Stimulated activated CD4-positive, alpha-beta T cell treated with anti-CD3 and anti-CD28 coated beads, TNF-alpha, amount 100 ng/mL, for 4 hours (primary cell): ENCODE results near the gene GALNT14.
"Not testable (repeated sequence)": the region's sequence is repeated elsewhere in the genome, so short reads cannot be mapped to it uniquely, and the experiment has no call there.

Source experiments
- DNase-seq, 3 experiments: peaks; one replicate each; pipeline ENCODE4 v3.0.0-alpha.2; 2020; ENCODE audit warnings: low read depth in 3 of 3

GALNT14 gene

DNA sequence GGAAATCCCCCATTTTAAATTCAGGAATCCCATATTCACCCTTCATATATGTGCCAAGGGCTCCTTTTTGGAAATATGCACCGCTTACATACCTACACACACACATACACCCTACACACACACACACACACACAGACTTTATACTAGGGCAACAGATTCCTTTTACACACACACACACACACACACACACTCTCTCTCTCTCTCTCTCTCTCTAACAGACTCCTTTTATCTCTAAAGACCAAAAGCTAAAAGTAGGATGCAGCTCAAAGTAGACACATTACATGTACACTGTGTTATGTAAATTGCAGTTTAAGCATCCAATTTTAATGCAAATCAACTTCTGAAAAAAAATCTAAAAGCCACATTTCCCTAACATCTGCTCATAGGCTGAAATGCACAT, 200.0 kb downstream of the GALNT14 start:
- DNase-seq = no peak

GRCh38 chr2:30936977-30937376, 201.3 kb downstream of the GALNT14 start:
- DNase-seq = no peak

- no peak for DNase-seq
Observed at GRCh38 chr2:30935795-30936194, 202.4 kb downstream of the GALNT14 start.

DNA sequence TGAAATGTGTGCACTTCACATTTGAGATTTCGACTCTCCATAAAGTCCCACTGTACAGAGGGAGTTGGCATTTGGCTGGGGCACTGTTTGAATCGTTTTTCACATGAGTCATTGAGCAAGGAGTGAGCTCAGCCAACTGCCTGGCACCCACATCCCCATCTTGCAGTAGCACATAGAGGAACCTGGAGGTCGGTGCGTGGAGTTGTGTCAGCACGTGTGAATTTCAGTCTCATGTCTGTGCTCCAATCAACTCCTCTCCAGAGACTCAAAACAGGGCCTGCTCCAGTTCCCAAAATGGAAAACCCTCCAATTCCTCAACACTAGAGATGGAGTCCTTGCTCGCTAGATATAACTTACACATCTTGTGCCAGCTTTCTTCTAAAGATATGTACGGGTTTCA, 204.2 kb downstream of the GALNT14 start:
- no peak for DNase-seq

- no peak for DNase-seq
Observed at GRCh38 chr2:30933496-30933895, 204.7 kb downstream of the GALNT14 start.

- no peak for DNase-seq
Observed at GRCh38 chr2:30932870-30933269, 205.4 kb downstream of the GALNT14 start.

GRCh38 chr2:30931841-30932407, 206.3 kb downstream of the GALNT14 start:
- no peak for DNase-seq

- DNase-seq = no peak
Observed at GRCh38 chr2:30930716-30931115, 207.5 kb downstream of the GALNT14 start.

- DNase-seq = no peak
Observed at GRCh38 chr2:30927465-30928075, 210.7 kb downstream of the GALNT14 start.

DNA sequence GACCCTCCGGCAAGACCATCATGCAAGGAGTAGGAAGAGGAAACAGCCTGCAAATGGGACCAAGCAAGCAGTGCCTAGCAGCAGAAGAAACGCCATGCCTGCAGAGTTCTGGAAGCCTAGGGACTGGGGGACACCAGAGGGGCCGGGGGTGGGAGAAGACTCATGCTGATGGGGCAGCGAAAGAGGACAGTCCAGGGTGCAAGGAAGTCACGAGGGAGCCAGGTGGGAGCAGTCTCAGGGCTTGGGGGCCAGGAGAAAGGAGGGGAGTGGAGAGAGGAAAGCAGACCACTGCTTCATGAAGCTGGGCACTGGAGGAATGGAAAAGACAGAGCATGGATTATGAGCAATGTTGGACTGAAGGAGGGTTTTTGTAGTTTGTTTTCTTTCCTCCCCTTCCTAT, 211.6 kb downstream of the GALNT14 start:
- no peak for DNase-seq

DNA sequence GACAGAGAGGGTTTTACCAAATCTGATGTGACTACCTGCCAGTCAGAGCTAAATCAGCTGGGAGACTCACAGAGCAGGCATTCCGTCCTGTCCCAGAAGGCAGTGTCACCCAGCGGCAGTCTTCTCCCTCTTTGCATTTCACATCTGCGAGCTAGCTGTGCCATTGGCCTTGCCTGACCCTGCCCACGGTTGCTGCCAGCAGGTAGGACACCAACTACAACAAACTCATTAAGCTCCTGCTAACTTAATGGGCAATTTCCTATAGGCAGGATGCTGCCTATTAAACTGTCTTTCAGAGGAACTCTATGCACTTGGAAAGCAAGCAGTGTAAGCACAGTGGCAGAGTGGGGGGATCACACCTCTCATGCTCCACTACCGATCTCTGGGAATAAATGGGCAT, 214.6 kb downstream of the GALNT14 start:
- DNase-seq = no peak

DNA sequence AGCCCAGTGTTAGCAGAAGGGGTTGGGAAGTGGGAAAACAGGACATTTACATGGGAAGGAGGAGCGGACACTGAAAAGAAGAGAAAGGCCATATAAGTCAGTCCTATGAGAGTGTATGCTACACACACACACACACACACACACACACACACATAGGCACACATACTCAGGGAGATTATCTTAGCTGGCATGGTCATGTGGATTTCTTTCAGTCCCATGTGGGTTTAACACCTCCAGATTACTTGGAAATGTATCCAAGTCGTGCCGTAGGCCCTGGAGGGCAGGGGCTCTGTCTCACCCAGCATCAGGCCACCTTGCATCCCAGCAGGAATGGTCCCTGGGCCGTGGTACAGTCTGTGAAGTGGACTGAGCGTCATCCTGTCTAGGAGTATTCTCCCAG, 217.7 kb downstream of the GALNT14 start:
- DNase-seq = no peak

DNA sequence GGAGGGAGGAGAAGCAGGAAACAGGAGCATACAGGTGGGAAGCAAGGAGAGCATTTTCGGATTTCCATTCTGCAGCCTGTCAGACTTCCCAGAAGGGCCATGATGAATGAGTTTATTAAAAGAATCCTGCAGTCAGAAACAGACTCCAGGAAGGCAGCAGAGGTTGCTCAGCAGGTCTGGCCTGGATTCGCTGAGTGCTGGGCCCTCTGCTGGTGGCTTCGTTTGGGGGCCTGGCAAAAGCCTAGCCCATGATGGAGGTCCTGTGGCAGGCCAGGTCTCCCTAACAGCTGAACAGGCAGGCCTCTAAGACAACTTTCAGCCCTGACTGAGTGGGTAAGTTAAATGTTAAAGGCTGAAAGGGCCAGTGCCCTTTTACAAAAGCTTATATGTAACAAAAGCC, 222.8 kb downstream of the GALNT14 start:
- DNase-seq = no peak

DNA sequence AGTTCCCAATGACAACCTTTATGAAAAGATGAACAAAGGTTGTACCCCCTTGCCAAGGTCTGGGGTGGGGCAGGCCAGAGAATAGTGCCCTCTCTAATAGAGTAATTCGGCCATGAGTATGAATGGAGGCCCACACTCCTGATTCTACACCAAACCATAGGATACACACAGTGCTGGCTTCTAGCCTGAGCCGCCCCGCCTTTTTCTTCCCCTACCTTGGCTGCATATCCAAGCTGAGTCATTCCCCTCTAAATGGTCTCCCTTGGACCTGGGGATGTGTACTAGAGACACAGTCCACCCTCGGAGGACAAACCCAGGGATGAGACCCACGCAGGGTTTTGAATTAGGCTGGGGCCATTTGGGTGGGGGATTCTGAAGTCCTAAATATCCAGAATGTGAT, 223.8 kb downstream of the GALNT14 start:
- DNase-seq = no peak

DNA sequence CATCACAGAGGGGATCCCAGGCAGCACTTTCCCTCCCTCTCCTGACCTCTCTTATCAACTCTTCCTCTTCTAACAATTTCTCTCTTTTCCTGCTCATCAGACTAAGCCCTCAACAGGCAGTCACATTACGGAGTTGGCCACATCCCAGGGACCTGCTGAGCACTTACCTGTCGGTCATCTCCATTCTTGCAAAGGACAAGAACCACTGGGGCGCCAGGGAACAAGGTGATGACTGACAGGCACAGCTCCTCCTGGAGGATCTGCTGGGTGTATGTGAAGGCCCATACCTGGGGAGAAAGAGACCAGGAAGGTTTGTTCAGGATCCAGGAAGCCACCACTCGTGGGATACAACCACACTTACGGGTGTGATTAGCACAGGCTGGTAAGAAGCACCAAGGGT, 226.2 kb downstream of the GALNT14 start:
- no peak for DNase-seq

DNA sequence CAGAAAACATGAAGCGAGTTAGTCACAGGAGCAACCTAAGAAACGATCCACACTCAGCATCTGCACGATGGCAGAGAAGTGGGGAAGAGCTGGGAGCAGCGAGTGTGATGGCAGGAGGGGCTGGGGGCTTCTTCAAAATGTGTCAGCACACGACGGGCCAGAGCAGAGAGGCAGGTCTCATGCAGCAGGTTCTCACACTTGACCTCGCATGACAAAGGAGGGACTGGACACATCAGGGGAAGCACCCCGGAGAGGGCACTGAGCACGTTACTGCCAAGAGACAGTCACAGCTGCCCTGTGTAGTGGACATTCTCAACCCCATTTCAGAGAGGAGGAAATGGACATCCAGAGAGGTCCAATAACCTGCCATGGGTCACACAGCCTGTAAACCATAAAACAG, 226.9 kb downstream of the GALNT14 start:
- no peak for DNase-seq

DNA sequence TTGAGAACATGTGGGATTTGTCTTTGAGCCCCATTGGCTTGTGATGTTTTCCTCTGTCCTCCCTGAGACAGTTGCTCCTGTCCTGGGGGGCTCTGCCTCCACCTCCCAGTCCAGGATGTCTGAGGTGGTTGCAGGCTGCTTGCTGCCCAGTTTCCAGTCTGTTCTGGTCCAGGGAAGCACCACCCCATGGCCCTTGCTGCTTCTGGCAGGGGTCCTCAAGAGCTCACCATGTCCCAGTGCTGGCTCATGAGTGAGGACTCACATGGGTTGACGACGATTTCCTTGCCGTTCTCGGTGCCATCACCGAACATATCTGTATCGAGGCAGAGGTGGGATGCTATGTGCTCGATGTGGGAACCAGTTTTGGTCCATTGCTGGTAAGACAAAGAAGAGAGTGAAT, 227.6 kb downstream of the GALNT14 start:
- no peak for DNase-seq

GRCh38 chr2:30904437-30904836, 233.8 kb downstream of the GALNT14 start:
- not testable (repeated sequence) for DNase-seq

DNA sequence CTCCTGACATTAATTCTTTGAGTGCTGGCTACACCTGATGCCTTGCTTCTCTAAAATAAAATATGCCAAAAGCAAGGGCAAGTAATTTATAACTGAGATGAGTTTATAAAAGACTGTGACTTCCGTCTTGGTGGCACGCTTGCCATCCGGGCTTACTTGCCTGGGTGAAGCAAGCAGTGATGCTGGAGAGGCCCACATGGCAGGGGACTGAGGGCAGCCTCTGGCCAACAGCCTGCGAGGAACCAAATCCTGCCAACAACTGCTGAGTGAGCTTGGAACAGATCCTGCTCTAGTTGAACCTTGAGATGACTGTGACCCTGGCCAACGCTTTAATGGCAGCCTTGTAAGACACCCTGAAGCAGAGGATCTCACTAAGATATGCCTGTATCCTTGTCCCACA, 234.9 kb downstream of the GALNT14 start:
- DNase-seq = no peak

DNA sequence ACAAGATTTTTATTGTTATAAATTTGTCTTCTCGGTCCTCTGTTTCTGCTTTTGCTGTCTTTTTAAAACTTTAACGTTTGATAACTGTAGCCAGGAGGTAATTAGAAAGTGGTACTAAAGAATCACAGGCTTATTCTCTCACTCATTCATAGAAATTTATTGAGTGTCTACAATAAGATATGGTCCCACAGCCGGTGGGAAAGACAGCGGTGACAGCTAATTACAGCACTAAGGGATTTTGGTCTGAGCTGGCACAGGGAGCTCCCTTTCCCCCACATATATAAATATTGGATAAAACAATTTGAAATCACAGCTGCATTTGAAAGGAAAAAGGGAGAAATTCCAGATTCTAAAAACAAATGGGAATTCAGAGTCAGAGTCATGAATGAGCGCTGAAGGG, 237.9 kb downstream of the GALNT14 start:
- DNase-seq = no peak

GRCh38 chr2:30899516-30900054, 238.7 kb downstream of the GALNT14 start:
- DNase-seq = no peak

GRCh38 chr2:30897539-30897938, 240.7 kb downstream of the GALNT14 start:
- no peak for DNase-seq

DNA sequence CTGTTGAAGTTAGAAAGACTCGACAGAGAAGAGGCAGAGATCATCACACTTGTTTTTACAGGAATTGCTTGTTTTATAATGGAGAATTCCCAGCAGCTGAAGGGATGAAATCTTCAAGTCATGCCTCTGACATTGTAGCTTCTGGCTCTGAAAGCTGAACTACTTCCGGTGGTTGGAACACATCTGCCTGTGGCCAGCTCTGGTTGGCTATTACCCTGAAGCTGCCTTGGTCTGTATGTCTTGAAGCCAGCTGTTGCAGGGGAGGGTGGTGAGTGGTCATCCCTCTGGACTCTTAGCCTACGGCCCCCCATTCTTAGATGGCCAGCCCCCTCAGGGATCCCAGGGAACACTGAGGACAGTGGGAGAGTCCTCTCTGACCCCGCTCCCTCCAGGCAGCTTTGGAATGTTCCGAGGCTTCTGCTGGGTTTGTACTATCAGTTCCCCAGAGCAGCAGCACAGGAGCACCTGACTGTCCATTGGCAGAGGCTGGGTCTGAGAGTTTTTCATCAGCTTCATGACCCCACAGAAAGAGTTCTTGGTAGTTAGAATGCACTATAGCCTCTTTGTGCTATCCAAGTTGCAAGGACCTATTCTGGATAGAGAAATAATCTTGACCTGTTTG, 243.6 kb downstream of the GALNT14 start:
- DNase-seq = no peak
